ENCODE measurements around the gene DNAH11.

The DNAH11 gene

GRCh38 chr7:21562385-21562784 is 19.5 kb downstream of the DNAH11 start:
- DNase-seq = no peak

- DNase-seq = no peak
Observed at GRCh38 chr7:21565614-21566013, 22.8 kb downstream of the DNAH11 start.

GRCh38 chr7:21566094-21566493 is 23.3 kb downstream of the DNAH11 start:
- no peak for DNase-seq

- no peak for DNase-seq
Observed at GRCh38 chr7:21568762-21569161, 25.9 kb downstream of the DNAH11 start.

GRCh38 chr7:21572331-21573313 is 29.8 kb downstream of the DNAH11 start:
- DNase-seq = no peak

- no peak for DNase-seq
Observed at GRCh38 chr7:21579341-21580072, 36.7 kb downstream of the DNAH11 start.

GRCh38 chr7:21580073-21580521 is 37.3 kb downstream of the DNAH11 start:
- no peak for DNase-seq

GRCh38 chr7:21585070-21585724 is 42.4 kb downstream of the DNAH11 start:
- DNase-seq = no peak

GRCh38 chr7:21587139-21587784 is 44.4 kb downstream of the DNAH11 start:
- no peak for DNase-seq

- no peak for DNase-seq
Observed at GRCh38 chr7:21596801-21597200, 54.0 kb downstream of the DNAH11 start.

- DNase-seq = no peak
Observed at GRCh38 chr7:21603462-21603861, 60.6 kb downstream of the DNAH11 start.

GRCh38 chr7:21603972-21604749 is 61.3 kb downstream of the DNAH11 start:
- no peak for DNase-seq

- no peak for DNase-seq
Observed at GRCh38 chr7:21605008-21605585, 62.3 kb downstream of the DNAH11 start.

- no peak for DNase-seq
Observed at GRCh38 chr7:21608465-21608864, 65.6 kb downstream of the DNAH11 start.

GRCh38 chr7:21611129-21611528 is 68.3 kb downstream of the DNAH11 start:
- DNase-seq = no peak

- DNase-seq = no peak
Observed at GRCh38 chr7:21616091-21616490, 73.3 kb downstream of the DNAH11 start.

- no peak for DNase-seq
Observed at GRCh38 chr7:21616796-21617436, 74.1 kb downstream of the DNAH11 start.

- no peak for DNase-seq
Observed at GRCh38 chr7:21617513-21617912, 74.7 kb downstream of the DNAH11 start.

GRCh38 chr7:21617916-21618390 is 75.1 kb downstream of the DNAH11 start:
- no peak for DNase-seq

GRCh38 chr7:21618706-21619105 is 75.9 kb downstream of the DNAH11 start:
- no peak for DNase-seq

GRCh38 chr7:21620054-21620453 is 77.2 kb downstream of the DNAH11 start:
- DNase-seq = no peak
